ENCODE data around the gene MRPS17. TPM values are rescaled to one million over a fixed set of nuclear protein-coding genes. Genes with fewer than 3 reads are reported as not detected.

Gene MRPS17
- total and polyA plus RNA-seq, 2 donors (not counting 3 experiments of a cell fraction or from before 2014, with no cell fraction given): 11.8 to 19.5 TPM

DNA sequence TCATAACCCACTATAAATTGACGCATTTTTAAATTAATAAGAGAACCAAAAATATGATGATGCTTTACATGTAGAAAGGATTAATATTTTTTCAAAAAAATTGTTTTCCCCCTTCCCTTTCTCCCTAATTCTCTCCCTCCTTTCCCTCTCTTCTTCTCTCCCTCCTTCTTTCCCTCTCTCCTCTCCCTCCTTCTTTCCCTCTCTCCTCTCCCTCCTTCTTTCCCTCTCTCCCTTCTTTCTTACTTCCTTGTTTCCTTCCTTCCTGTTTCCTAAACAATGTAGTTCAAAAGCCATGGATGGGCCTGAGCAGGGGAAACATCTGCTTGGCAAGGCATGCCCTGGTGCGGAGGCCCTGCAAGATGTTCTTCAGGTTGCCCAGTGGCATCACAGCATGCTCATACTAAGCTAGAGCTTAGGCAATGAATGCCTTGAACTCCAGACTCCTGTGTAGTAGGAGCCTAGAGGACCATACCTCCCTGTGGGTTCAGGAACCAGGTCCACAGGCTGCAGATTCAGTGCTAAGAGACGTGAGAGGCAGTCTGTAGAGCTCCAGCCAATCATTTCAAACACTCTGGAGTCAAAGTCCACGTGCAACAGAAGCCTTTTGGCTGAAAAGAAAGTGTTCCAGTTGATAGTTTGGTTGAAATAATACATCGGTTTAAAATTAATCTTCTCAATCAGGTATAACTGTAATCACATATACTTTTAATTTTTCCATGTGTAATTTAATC is 20.1 kb upstream of the MRPS17 start:
- ChIA-PET CTCF (no interaction called here), POLR2A (no interaction called here)
- Histone ChIP-seq H3K36me3 (ENCODE audit: control insufficient read depth in 2 of 2, extremely low read depth in 1 of 2, insufficient read depth in 2 of 2, low read length in 2 of 2) (no peaks in the 10 kb centered on the region), H3K9me1 (replicated peaks; ENCODE audit: control insufficient read depth, extremely low read depth, insufficient read depth, low read length) (no peaks in the 10 kb centered on the region), H3K4me2 (ENCODE audit: insufficient read depth, low read length) (no peak overlapping the region), H3K27ac (ENCODE audit: insufficient read depth, low read depth, low read length) (no peak overlapping the region), H2AFZ (ENCODE audit: low read depth, low read length) (no peak overlapping the region), H3K27me3 (ENCODE audit: control insufficient read depth in 2 of 2, insufficient read depth in 2 of 2, low read length in 2 of 2) (no peaks in the 10 kb centered on the region), H3K9me3 (replicated peaks; ENCODE audit: control insufficient read depth, insufficient read depth, low read length) (no peaks in the 10 kb centered on the region), H3K9ac (replicated peaks; ENCODE audit: extremely low read depth, insufficient read depth, low read length) (no peak overlapping the region), H3K79me2 (ENCODE audit: control insufficient read depth, insufficient read depth, low read length) (no peaks in the 10 kb centered on the region), H3K4me1 (ENCODE audit: control insufficient read depth, extremely low read depth, insufficient read depth, low read length) (no peaks in the 10 kb centered on the region), H3K4me3 (replicated peaks in 1 of 3; ENCODE audit: insufficient read depth in 1 of 3, low read depth in 1 of 3, low read length in 3 of 3) (no peak overlapping the region), H4K20me1 (replicated peaks; ENCODE audit: control insufficient read depth, extremely low read depth, insufficient read depth, low read length) (no peaks in the 10 kb centered on the region)
- no TSS peak for BruUV-seq (replicated peaks)
- intact Hi-C loops (cut with micrococcal nuclease) (no loop called here), dilution Hi-C loops (cut with MboI; ENCODE audit: extremely low pct_ligation_motif_present, low sequenced_read_pairs) (no loop called here)
- FAIRE-seq (no peak), DNase-seq (ENCODE audit: low read depth, low spot score) (no peak)
- TF ChIP-seq POLR2AphosphoS5 (IDR thresholded peaks at IDR 0.05; ENCODE audit: insufficient read depth, low read depth, low read length): no peak
- no peak for TF ChIP-seq EZH2 (IDR thresholded peaks at IDR 0.05; ENCODE audit: borderline replicate concordance, low read depth, low read length, severe bottlenecking)
- no peak for TF ChIP-seq FOS (IDR thresholded peaks at IDR 0.05; ENCODE audit: borderline replicate concordance, insufficient read depth, low read length)
- TF ChIP-seq POLR2A (IDR thresholded peaks at IDR 0.05; ENCODE audit: low read depth, low read length): no peak
- TF ChIP-seq, protein P1, sequence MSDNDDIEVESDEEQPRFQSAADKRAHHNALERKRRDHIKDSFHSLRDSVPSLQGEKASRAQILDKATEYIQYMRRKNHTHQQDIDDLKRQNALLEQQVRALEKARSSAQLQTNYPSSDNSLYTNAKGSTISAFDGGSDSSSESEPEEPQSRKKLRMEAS (IDR thresholded peaks at IDR 0.05; ENCODE audit: insufficient read depth, insufficient read length): no peak
- no peak for TF ChIP-seq JUN (IDR thresholded peaks at IDR 0.05; ENCODE audit: borderline replicate concordance, insufficient read depth, insufficient read length, low read depth)
- TF ChIP-seq MYC (IDR thresholded peaks at IDR 0.05; ENCODE audit: low read depth, low read length): no peak
- TF ChIP-seq, protein P2, sequence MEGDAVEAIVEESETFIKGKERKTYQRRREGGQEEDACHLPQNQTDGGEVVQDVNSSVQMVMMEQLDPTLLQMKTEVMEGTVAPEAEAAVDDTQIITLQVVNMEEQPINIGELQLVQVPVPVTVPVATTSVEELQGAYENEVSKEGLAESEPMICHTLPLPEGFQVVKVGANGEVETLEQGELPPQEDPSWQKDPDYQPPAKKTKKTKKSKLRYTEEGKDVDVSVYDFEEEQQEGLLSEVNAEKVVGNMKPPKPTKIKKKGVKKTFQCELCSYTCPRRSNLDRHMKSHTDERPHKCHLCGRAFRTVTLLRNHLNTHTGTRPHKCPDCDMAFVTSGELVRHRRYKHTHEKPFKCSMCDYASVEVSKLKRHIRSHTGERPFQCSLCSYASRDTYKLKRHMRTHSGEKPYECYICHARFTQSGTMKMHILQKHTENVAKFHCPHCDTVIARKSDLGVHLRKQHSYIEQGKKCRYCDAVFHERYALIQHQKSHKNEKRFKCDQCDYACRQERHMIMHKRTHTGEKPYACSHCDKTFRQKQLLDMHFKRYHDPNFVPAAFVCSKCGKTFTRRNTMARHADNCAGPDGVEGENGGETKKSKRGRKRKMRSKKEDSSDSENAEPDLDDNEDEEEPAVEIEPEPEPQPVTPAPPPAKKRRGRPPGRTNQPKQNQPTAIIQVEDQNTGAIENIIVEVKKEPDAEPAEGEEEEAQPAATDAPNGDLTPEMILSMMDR (IDR thresholded peaks at IDR 0.05; ENCODE audit: extremely low read depth in 1 of 2, insufficient read depth in 1 of 2, low read depth in 1 of 2, low read length in 2 of 2): no peak
- no peak for TF ChIP-seq GATA2 (IDR thresholded peaks at IDR 0.05; ENCODE audit: insufficient read depth, insufficient read length, low read depth, low read length)
